OCI-LY7 (cell line): Measurements from ENCODE around the gene PLA2G2E. TPM values are rescaled to one million over a fixed set of nuclear protein-coding genes. Genes with fewer than 3 reads are reported as not detected.

Source experiments
- BruUV-seq: library from RNA; stranded (reverse); fragments of 400-500 nt; replicated peaks from 2 replicates; lab custom pipeline; 2021; lab: Mats Ljungman, UMichigan
- CTCF ChIA-PET: fragments of 300-600 bp; sonication (Branson Sonifier 250); formaldehyde crosslinking; loops from one replicate; lab custom pipeline; 2022; ENCODE audit warnings: antibody characterized with exemption; ENCODE audit not compliant: unreplicated experiment; lab: Charles Lee
- POLR2A ChIA-PET: fragments of 300-600 bp; sonication (Branson Sonifier 250); formaldehyde crosslinking; loops from one replicate; lab custom pipeline; 2022; ENCODE audit warnings: antibody characterized with exemption; lab: Charles Lee
- DNase-seq: peaks from one replicate; pipeline ENCODE4 v3.0.0-alpha.2; 2015; ENCODE audit warnings: low spot score
- H2AFZ ChIP-seq: fragments of 200-600 bp; sonication (generic), shearing (Covaris generic); 2 replicates; pipeline ENCODE4 v1.6.1; 2014; ENCODE audit warnings: mild to moderate bottlenecking, antibody characterized with exemption, low read length, moderate library complexity
- H3K27ac ChIP-seq: fragments of 200-600 bp; sonication (generic); 2 replicates; pipeline ENCODE4 v1.5.1; 2014; ENCODE audit warnings: mixed run types, low read depth, mild to moderate bottlenecking, moderate library complexity, low read length, inconsistent platforms; ENCODE audit not compliant: poor library complexity, severe bottlenecking
- H3K36me3 ChIP-seq: fragments of 200-600 bp; sonication (generic); 2 replicates; pipeline ENCODE4 v1.6.1; 2014; ENCODE audit warnings: mild to moderate bottlenecking, antibody characterized with exemption, low read length, moderate library complexity, mixed read lengths; ENCODE audit not compliant: insufficient read depth
- H3K4me1 ChIP-seq: fragments of 200-600 bp; sonication (generic); 2 replicates; pipeline ENCODE4 v1.5.1; 2014; ENCODE audit warnings: mild to moderate bottlenecking, low read length; ENCODE audit not compliant: insufficient read depth, poor library complexity, severe bottlenecking
- H3K4me2 ChIP-seq: fragments of 200-600 bp; sonication (generic); 2 replicates; pipeline ENCODE4 v1.6.1; 2014; ENCODE audit warnings: mild to moderate bottlenecking, low read length
- H3K4me3 ChIP-seq: fragments of 200-600 bp; sonication (generic); 2 replicates; pipeline ENCODE4 v1.5.1; 2014; ENCODE audit warnings: mild to moderate bottlenecking, low read depth, low read length; ENCODE audit not compliant: poor library complexity, severe bottlenecking
- H3K79me2 ChIP-seq: fragments of 200-600 bp; sonication (generic); 2 replicates; pipeline ENCODE4 v1.6.1; 2016; ENCODE audit warnings: low read depth, mild to moderate bottlenecking, low read length, moderate library complexity, mixed read lengths; ENCODE audit not compliant: insufficient read depth
- H3K9me2 ChIP-seq: fragments of 200-600 bp; sonication (generic); 2 replicates; pipeline ENCODE4 v1.6.1; 2016; ENCODE audit warnings: mild to moderate bottlenecking, low read length, mixed read lengths; ENCODE audit not compliant: insufficient read depth
- H3K9me3 ChIP-seq: fragments of 200-600 bp; sonication (generic); 2 replicates; pipeline ENCODE4 v1.6.1; 2014; ENCODE audit warnings: mild to moderate bottlenecking, mixed run types, low read length, mixed read lengths
- H4K20me1 ChIP-seq: fragments of 200-600 bp; sonication (generic); 2 replicates; pipeline ENCODE4 v1.6.1; 2014; ENCODE audit warnings: mild to moderate bottlenecking, antibody characterized with exemption, low read length, moderate library complexity, mixed read lengths; ENCODE audit not compliant: insufficient read depth
- CTCF ChIP-seq: fragments of 200-600 bp; sonication (generic); conservative IDR thresholded peaks from 2 replicates; pipeline ENCODE4 v1.5.1; 2014; ENCODE audit warnings: mild to moderate bottlenecking, antibody characterized with exemption, low read length, moderate library complexity, mixed read lengths
- EZH2phosphoT487 ChIP-seq: fragments of 200-600 bp; sonication (generic); IDR thresholded peaks from 2 replicates; pipeline ENCODE4 v1.6.1; 2018; ENCODE audit warnings: low read depth, borderline replicate concordance, mild to moderate bottlenecking, mixed run types, antibody characterized with exemption, low read length, moderate library complexity, mixed read lengths
- intact Hi-C: fragments of 100-400 bp; cut with micrococcal nuclease; formaldehyde crosslinking; loops from one replicate; pipeline ENCODE4 v1.10.0; 2022; ENCODE audit not compliant: unreplicated experiment
- total RNA-seq, 2 experiments: library from RNA; depleted of rRNA in 1 of 2; stranded (reverse); fragments of >200 nt in 1 of 2; shearing (Covaris generic) in 1 of 2; gene quantifications; 2 replicates each; pipeline ENCODE4 v1.2.3, GENCODE V29; 2014 to 2022

PLA2G2E gene
- total RNA-seq, 2 experiments from 2014 or later = not detected

DNA sequence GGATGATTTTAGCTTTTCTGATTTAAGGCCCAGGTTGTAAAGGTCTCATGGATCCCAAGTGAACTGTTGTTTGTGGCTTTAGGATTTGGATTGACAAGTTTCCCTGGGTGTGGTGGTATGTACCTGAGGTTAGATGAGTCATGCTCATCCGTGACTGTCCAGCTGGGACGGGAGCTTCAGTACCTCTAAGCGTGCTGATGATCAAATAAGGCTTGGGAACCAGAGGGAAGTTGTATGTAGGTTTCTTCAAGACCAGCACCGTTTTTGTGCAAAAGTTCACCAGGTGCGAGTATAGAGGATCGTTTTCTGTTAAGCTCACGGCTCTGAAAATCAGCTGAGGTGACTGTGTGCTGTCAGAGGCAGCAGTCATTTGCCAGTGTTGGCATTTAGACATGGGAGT, 19.8 kb downstream of the PLA2G2E start:
- Histone ChIP-seq H3K9me3 (no peaks in the 10 kb centered on the region), H3K4me3 (no peak overlapping the region), H2AFZ (no peak overlapping the region), H3K79me2 (no peaks in the 10 kb centered on the region), H3K27ac (no peak overlapping the region), H3K36me3 (peaks cover 97% of the 10 kb centered on the region), H3K9me2 (no peaks in the 10 kb centered on the region), H4K20me1 (no peaks in the 10 kb centered on the region), H3K4me1 (no peaks in the 10 kb centered on the region), H3K4me2 (no peak overlapping the region)
- DNase-seq = no peak
- no TSS peak for BruUV-seq
- ChIA-PET POLR2A (interaction anchor here (0.6 kb wide), 1 partner anchor 20 kb away, joined by 3 read pairs; no protein-coding TSS in a partner anchor), CTCF (no interaction called here)
- no peak for TF ChIP-seq EZH2phosphoT487
- TF ChIP-seq CTCF = no peak
- intact Hi-C loops = no loop called here

GRCh38 chr1:19901653-19902052, 21.8 kb downstream of the PLA2G2E start:
- no peak for DNase-seq
- intact Hi-C loops = no loop called here
- H4K20me1 ChIP-seq = no peaks in the 10 kb centered on the region
- H3K27ac ChIP-seq = no peak overlapping the region
- H3K79me2 ChIP-seq = no peaks in the 10 kb centered on the region
- CTCF ChIA-PET = no interaction called here
- TF ChIP-seq CTCF (no peak), EZH2phosphoT487 (no peak)
- H3K9me3 ChIP-seq = no peaks in the 10 kb centered on the region
- H3K4me2 ChIP-seq = no peak overlapping the region
- no peaks in the 10 kb centered on the region for H3K9me2 ChIP-seq
- H3K4me3 ChIP-seq = no peak overlapping the region
- POLR2A ChIA-PET = interaction anchor here (0.6 kb wide), 1 partner anchor 355 kb away, joined by 3 read pairs; no protein-coding TSS in a partner anchor
- H3K4me1 ChIP-seq = no peaks in the 10 kb centered on the region
- H3K36me3 ChIP-seq = peaks cover 97% of the 10 kb centered on the region
- no peak overlapping the region for H2AFZ ChIP-seq
- no TSS peak for BruUV-seq

- no TSS peak for BruUV-seq
- Histone ChIP-seq H3K4me2 (no peak overlapping the region), H3K4me3 (no peak overlapping the region), H3K9me2 (no peaks in the 10 kb centered on the region), H3K4me1 (no peaks in the 10 kb centered on the region), H2AFZ (no peak overlapping the region), H4K20me1 (no peaks in the 10 kb centered on the region), H3K27ac (no peak overlapping the region), H3K36me3 (peaks cover 87% of the 10 kb centered on the region), H3K79me2 (peaks cover 8% of the 10 kb centered on the region; the same call in 1 of the 2 replicates), H3K9me3 (no peaks in the 10 kb centered on the region)
- ChIA-PET CTCF (interaction anchor here (0.5 to 1.1 kb wide), 2 partner anchors 11 to 21 kb away, joined by 3 to 4 read pairs; no protein-coding TSS in a partner anchor), POLR2A (interaction anchor here (0.7 kb wide), 1 partner anchor 10 kb away, joined by 3 read pairs; no protein-coding TSS in a partner anchor)
- no peak for TF ChIP-seq EZH2phosphoT487
- TF ChIP-seq CTCF = no peak
- intact Hi-C loops = no loop called here
- no peak for DNase-seq
These were observed 29.2 kb downstream of the PLA2G2E start for GRCh38 chr1:19894218-19894617.
